HepG2 (cell line): ENCODE measurements around the gene FCHSD1. TPM values are rescaled to one million over a fixed set of nuclear protein-coding genes. Genes with fewer than 3 reads are reported as not detected.

Source experiments
- ARHGAP35 ChIP-seq: sonication (generic); formaldehyde crosslinking; IDR thresholded peaks from 2 replicates; pipeline ENCODE4 v1.9.0; 2022; ENCODE audit warnings: mild to moderate bottlenecking, inconsistent platforms, moderate library complexity, missing genetic modification reagents, borderline replicate concordance
- FOXC1 ChIP-seq: sonication (generic); formaldehyde crosslinking; IDR thresholded peaks from 2 replicates; pipeline ENCODE4 v1.8.0; 2022; ENCODE audit warnings: mild to moderate bottlenecking, missing genetic modification reagents, borderline replicate concordance
- GRHL1 ChIP-seq: sonication (generic); formaldehyde crosslinking; conservative IDR thresholded peaks from 2 replicates; pipeline ENCODE4 v1.8.0; 2022; ENCODE audit warnings: missing genetic modification reagents
- RBM22 ChIP-seq: fragments of 200-400 bp; formaldehyde crosslinking; optimal IDR thresholded peaks from 2 replicates; pipeline ENCODE3; 2017; ENCODE audit warnings: mild to moderate bottlenecking, low read length, moderate library complexity
- ZNF281 ChIP-seq: sonication (generic); formaldehyde crosslinking; IDR thresholded peaks from 2 replicates; pipeline ENCODE4 v1.4.0; 2020; ENCODE audit warnings: missing genetic modification reagents, borderline replicate concordance
- ZNF432 ChIP-seq: sonication (generic); formaldehyde crosslinking; IDR thresholded peaks from 2 replicates; pipeline ENCODE4 v1.5.0; 2020; ENCODE audit warnings: missing genetic modification reagents, mild to moderate bottlenecking, borderline replicate concordance
- ZNF557 ChIP-seq: sonication (generic); formaldehyde crosslinking; IDR thresholded peaks from 2 replicates; pipeline ENCODE4 v1.4.0; 2020; ENCODE audit warnings: missing genetic modification reagents
- ZNF597 ChIP-seq: sonication (generic); formaldehyde crosslinking; IDR thresholded peaks from 2 replicates; pipeline ENCODE4 v1.5.0; 2020; ENCODE audit warnings: missing genetic modification reagents
- ZNF670 ChIP-seq: sonication (generic); formaldehyde crosslinking; IDR thresholded peaks from 2 replicates; pipeline ENCODE4 v1.8.0; 2022; ENCODE audit warnings: mild to moderate bottlenecking, missing genetic modification reagents, borderline replicate concordance
- ZNF687 ChIP-seq: sonication (generic); formaldehyde crosslinking; IDR thresholded peaks from 2 replicates; pipeline ENCODE4 v1.5.1; 2020; ENCODE audit warnings: mild to moderate bottlenecking, missing genetic modification reagents, moderate library complexity
- polyA plus RNA-seq, 8 experiments: library from polyadenylated mRNA; depleted of rRNA in 3 of 8; stranded (reverse) in 7 of 8; unstranded in 1 of 8; fragments of >200 nt; fragmentation: Illumina TruSeq in 4 of 8; extraction: Trizol in 4 of 8; gene quantifications; 2 replicates each; pipeline versions ENCODE4 v1.2.1 to v1.2.3, GENCODE V29; 2011 to 2016; ENCODE audit warnings: low read depth in 4 of 8, missing spikeins in 1 of 8, mixed read lengths in 1 of 8; ENCODE audit not compliant: insufficient read depth in 1 of 8
- total RNA-seq, 5 experiments: library from RNA; depleted of rRNA; stranded (reverse); fragments of >200 nt; fragmentation: Illumina TruSeq; extraction: Trizol; gene quantifications; 2 replicates each; pipeline ENCODE4 v1.2.3, GENCODE V29; 2016; ENCODE audit warnings: low read depth in 1 of 5

Gene FCHSD1
- total and polyA plus RNA-seq, 2 of the 13 experiments (the other 11 are each of a cell fraction or from before 2014, with no cell fraction given), result 5.5 to 15.4 TPM

GRCh38 chr5:141637767-141638419, 13.3 kb downstream of the FCHSD1 start (continued):
- TF ChIP-seq GRHL1 (no peak), RBM22 (no peak), FOXC1 (CRISPR knock-in tag) (no peak), ZNF281 (CRISPR knock-in tag) (peak; percentile 88; the same call in 1 of the 2 replicates), ZNF670 (CRISPR knock-in tag) (no peak), ZNF597 (CRISPR knock-in tag) (no peak), ZNF687 (CRISPR knock-in tag) (peak; percentile 50), ARHGAP35 (no peak), ZNF557 (0 out of 2 replicates have a peak, but pooled peaks have one; percentile 22), ZNF432 (CRISPR knock-in tag) (no peak)
- TF ChIP-seq, all 625 proteins: peak for 72
